Activated CD8-positive, alpha-beta memory T cell treated with anti-CD3 and anti-CD28 coated beads for 48 hours (primary cell): ENCODE measurements around the gene GRXCR2.
"Not testable (repeated sequence)": the region's sequence is repeated elsewhere in the genome, so short reads cannot be mapped to it uniquely, and the experiment has no call there.

Source experiments
- DNase-seq, 3 experiments: peaks; one replicate each; pipeline ENCODE4 v3.0.0-alpha.2; 2020; ENCODE audit warnings: low read depth in 2 of 3, low spot score in 2 of 3

The GRXCR2 gene, protein sequence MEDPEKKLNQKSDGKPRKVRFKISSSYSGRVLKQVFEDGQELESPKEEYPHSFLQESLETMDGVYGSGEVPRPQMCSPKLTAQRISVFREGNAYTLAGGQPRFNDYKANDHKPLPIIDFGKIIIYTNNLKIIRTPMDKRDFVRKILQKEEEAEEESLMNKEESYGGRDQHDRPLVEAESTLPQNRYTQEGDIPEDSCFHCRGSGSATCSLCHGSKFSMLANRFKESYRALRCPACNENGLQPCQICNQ

GRCh38 chr5:145872914-145873313 is at the start of gene GRXCR2:
GRXCR2 (minus strand) TSS chr5:145873014; CDS start chr5:145872968, 46 bp downstream.
- no peak for DNase-seq

GRCh38 chr5:145922059-145922458 is 49.2 kb upstream of the GRXCR2 start:
- DNase-seq = no peak

DNA sequence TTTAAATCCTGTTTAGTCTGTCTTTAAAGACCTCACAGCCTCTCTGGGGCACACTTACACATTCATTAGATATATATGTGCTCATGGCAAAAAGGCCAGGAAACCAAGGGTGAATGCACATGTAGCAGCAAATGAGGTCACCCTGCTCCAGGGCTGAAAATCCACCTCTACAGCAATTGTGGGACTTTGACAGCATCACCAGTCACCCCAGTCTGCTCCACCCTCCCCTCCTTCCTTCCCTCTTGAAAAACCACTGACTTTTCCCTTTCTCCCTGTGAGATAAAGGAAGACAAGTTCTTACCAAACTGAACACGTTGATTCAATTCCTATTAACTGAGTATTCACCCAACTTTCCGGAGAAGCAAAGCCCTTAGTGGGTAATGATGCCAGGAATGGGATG is 48.4 kb upstream of the GRXCR2 start:
- no peak for DNase-seq

DNA sequence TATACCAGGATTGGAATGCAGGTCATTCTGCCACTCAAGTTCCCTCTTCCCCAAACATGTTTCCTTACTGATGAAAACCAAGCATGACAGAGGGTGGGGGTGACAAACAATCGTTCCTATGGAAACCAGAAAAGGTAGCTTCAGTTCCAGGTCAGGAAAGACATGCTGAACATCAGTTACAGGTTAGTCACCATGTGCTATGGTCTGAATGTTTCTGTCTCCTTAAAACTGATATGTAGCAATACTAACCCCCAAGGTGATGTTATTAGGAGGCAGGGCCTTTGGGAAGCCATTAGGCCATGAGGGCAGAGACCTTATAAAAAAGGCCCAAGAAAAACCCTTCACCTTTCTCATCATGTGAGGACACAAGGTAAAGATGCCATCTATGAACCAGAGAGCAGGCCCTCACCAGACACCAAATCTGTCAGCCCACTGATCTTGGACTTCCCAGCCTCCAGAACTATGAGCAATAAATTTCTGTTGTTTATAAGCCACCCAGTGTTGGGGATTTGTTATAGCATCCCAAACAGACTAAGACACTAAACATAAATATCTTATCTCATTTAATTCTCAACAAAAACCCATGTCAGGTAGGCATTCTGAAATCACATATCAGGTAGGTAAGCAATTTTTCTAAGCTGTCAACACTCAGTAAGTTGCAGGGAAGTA is 47.9 kb upstream of the GRXCR2 start:
- DNase-seq = no peak

DNA sequence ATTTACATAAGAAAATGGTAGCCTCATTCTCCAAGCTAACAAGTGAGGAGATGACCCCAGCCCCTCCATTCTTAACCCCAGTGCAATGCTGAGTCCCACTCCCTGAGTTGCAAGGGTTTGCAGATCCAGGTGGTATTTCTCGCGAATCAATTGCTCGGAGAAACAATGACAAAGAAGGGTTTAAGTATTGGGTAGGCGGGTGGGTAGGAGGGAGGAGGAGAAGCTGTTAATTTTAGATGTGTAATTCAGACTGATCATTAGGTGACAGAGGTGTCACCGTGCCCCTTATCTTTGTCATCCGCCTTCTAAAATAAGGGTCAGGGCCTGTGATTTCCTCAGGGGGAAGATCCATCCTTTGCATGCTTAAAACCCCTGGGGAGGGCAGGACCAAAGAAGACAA is 46.6 kb upstream of the GRXCR2 start:
- no peak for DNase-seq

- no peak for DNase-seq
These were observed 45.6 kb upstream of the GRXCR2 start for GRCh38 chr5:145918397-145918796.

DNA sequence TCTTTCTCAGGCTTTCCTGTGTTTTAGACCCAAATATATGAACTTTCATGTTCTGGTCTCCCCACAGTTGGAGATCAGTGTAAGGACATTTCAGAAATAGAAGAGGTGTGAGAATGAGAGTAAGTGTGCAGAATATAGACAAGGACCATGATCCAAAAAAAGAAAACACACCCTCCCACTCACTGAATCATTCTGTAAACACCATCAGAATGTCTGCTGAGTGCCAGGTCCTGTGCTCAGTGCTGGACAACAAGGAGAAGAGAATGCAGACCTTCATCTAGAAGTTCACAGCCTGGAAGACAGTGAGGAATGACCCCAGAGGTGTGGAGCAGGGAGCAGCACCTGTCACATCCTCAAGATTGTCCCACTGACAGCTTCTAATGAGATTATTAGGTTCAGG is 44.5 kb upstream of the GRXCR2 start:
- no peak for DNase-seq

GRCh38 chr5:145915970-145916638 is 43.3 kb upstream of the GRXCR2 start:
- no peak for DNase-seq

- no peak for DNase-seq
These were observed 40.9 kb upstream of the GRXCR2 start for GRCh38 chr5:145913701-145914100.

DNA sequence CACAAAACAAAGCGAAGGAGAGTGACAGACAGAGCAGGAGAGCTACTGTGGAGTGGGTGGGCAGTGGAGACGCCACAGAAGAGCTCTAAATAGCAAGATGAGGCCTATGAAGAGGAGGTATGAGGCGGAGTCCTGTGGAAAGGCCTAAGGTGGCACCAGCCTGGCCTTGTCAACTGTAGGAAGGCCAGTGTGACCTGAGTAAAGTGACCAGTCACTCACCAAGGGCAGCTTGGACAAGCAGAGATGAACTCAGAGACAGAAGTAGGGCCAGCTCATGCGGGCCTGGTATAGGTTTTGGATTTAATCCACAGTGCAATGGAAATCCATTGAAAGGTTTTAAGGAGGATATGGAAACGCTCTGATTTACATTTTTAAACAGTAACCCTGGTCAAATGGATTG is 39.8 kb upstream of the GRXCR2 start:
- DNase-seq = no peak

DNA sequence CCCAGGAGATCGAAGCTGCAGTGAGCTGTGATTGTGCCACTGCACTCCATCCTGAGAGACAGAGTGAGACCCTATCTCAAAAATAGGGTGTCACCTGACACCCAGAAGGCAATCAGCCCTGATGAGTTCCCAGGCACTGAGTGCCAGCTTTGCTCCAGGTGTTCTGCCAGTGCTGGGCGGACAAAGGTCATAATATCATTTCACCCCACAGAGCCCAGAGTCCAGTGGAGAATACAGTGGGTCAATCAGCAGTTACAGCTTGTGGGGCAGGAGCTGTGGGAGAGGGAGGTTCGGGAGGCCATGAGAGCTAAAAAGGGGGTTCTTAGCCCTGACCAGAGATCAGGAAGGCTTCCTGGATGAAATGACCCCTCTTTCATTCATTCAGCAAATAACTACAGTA is 39.2 kb upstream of the GRXCR2 start:
- DNase-seq = no peak

- DNase-seq = no peak
These were observed 38.4 kb upstream of the GRXCR2 start for GRCh38 chr5:145911164-145911563.

GRCh38 chr5:145908206-145908960 is 35.6 kb upstream of the GRXCR2 start:
- DNase-seq = no peak

- no peak for DNase-seq
These were observed 33.6 kb upstream of the GRXCR2 start for GRCh38 chr5:145906401-145906800.

- no peak for DNase-seq
These were observed 31.9 kb upstream of the GRXCR2 start for GRCh38 chr5:145904743-145905142.

GRCh38 chr5:145903867-145904266 is 31.1 kb upstream of the GRXCR2 start:
- no peak for DNase-seq

DNA sequence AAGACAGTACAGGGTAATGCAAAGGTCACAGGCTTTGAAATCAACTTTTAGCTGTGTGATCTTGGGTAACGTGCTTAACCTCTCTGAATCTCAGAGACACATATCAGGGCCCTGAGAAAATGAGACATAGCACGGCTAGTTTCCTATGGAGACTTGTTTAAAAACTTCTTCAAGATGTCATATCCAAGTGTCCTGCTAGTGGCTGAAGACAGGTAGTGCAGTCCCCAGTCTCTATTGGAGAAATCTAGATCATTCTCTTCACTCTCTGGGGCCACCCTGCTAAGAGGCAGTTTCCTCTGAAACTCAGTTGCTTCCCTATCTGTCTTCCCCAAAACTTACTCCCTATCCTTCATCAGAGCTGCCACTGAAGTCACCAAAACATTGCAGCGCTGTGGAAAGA is 30.3 kb upstream of the GRXCR2 start:
- no peak for DNase-seq

- DNase-seq = no peak
These were observed 29.6 kb upstream of the GRXCR2 start for GRCh38 chr5:145902421-145902820.

GRCh38 chr5:145898171-145898570 is 25.4 kb upstream of the GRXCR2 start:
- no peak for DNase-seq

DNA sequence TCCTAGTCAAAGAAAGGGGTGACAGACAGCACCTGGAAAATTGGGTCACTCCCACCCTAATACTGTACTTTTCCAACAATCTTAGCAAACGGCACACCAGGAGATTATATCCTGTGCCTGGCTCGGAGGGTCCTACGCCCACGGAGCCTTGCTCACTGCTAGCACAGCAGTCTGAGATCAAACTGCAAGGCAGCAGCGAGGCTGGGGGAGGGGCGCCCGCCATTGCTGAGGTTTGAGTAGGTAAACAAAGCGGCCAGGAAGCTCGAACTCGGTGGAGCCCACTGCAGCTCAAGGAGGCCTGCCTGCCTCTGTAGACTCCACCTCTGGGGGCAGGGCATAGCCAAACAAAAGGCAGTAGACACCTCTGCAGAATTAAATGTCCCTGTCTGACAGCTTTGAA is 18.6 kb upstream of the GRXCR2 start:
- not testable (repeated sequence) for DNase-seq

DNA sequence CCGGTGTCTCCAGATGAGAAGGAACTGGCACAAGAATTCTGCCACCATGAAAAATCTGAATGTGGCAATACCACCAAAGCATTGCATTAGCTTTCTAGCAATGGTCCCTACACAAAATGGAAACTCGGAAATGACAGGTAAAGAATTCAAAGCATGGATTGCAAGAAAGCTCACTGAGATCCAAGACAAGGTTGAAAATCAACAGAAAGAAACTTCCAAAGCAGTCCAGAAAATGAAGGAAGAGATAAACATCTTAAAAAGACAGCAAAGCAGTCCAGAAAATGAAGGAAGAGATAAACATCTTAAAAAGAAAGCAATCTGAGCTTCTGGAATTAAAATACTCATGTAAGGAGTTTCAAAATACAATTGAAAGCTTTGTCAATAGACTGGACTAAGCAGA is 16.8 kb upstream of the GRXCR2 start:
- no peak for DNase-seq
